NT2/D1 (cell line): ENCODE results near the gene RAB1A.
"Not testable (repeated sequence)": the region's sequence is repeated elsewhere in the genome, so short reads cannot be mapped to it uniquely, and the experiment has no call there.

Experiments used
- DNase-seq: peaks from one replicate; pipeline ENCODE4 v3.0.0-alpha.2; 2011; ENCODE audit warnings: low read depth, low spot score
- H3K27me3 ChIP-seq: 2 replicates; pipeline ENCODE4 v1.6.0; 2011; ENCODE audit warnings: mild to moderate bottlenecking; ENCODE audit not compliant: insufficient read length, insufficient read depth
- H3K36me3 ChIP-seq: 2 replicates; pipeline ENCODE4 v1.6.1; 2011; ENCODE audit warnings: mild to moderate bottlenecking, low read length, mixed read lengths; ENCODE audit not compliant: insufficient read depth, insufficient read length
- H3K4me1 ChIP-seq: 2 replicates; pipeline ENCODE4 v1.5.1; 2011; ENCODE audit not compliant: insufficient read depth, insufficient read length
- H3K4me3 ChIP-seq: 2 replicates; pipeline ENCODE4 v1.5.1; 2011; ENCODE audit warnings: low read depth; ENCODE audit not compliant: insufficient read length
- H3K9ac ChIP-seq: 2 replicates; pipeline ENCODE4 v1.6.0; 2011; ENCODE audit warnings: low read depth; ENCODE audit not compliant: insufficient read length
- H3K9me3 ChIP-seq: 2 replicates; pipeline ENCODE4 v1.5.1; 2011; ENCODE audit warnings: mild to moderate bottlenecking, low read length; ENCODE audit not compliant: insufficient read depth
- SUZ12 ChIP-seq: IDR thresholded peaks from 2 replicates; pipeline ENCODE4 v1.6.1; 2011; ENCODE audit not compliant: insufficient read length, insufficient read depth; ENCODE audit errors: extremely low read depth
- YY1 ChIP-seq: IDR thresholded peaks from 2 replicates; pipeline ENCODE4 v1.6.1; 2011; ENCODE audit not compliant: insufficient read length, insufficient read depth
- ZNF274 ChIP-seq: IDR thresholded peaks from 2 replicates; pipeline ENCODE4 v1.6.1; 2011; ENCODE audit warnings: mild to moderate bottlenecking, low read depth, low read length

Gene RAB1A

GRCh38 chr2:65133626-65134025 is 3.7 kb upstream of the RAB1A start:
- TF ChIP-seq SUZ12 (no peak), YY1 (no peak), ZNF274 (no peak)
- no peak for DNase-seq
- Histone ChIP-seq H3K27me3 (no peaks in the 10 kb centered on the region), H3K36me3 (peaks cover 4% of the 10 kb centered on the region), H3K9me3 (no peaks in the 10 kb centered on the region), H3K9ac (no peak overlapping the region), H3K4me3 (no peak overlapping the region), H3K4me1 (no peaks in the 10 kb centered on the region)

- H3K36me3 ChIP-seq, H3K9ac ChIP-seq, H3K4me3 ChIP-seq, H3K4me1 ChIP-seq, H3K9me3 ChIP-seq, DNase-seq, H3K27me3 ChIP-seq: not testable (repeated sequence)
Measured at GRCh38 chr2:65132930-65133329, 3.0 kb upstream of the RAB1A start.

GRCh38 chr2:65130664-65131175 is 814 bp upstream of the RAB1A start:
- H3K9me3 ChIP-seq = no peaks in the 10 kb centered on the region
- H3K9ac ChIP-seq = peak overlapping the region; percentile 77
- no peaks in the 10 kb centered on the region for H3K27me3 ChIP-seq
- peaks cover 9% of the 10 kb centered on the region for H3K36me3 ChIP-seq
- H3K4me3 ChIP-seq = peak overlapping the region; percentile 62
- no peak for TF ChIP-seq YY1
- DNase-seq = peak; percentile 18
- H3K4me1 ChIP-seq = no peaks in the 10 kb centered on the region

- DNase-seq = no peak
- TF ChIP-seq YY1 (no peak), SUZ12 (no peak), ZNF274 (no peak)
- no peaks in the 10 kb centered on the region for H3K4me1 ChIP-seq
Measured at GRCh38 chr2:65129286-65129825, 550 bp downstream of the RAB1A start.

GRCh38 chr2:65128297-65129190 is 1.4 kb downstream of the RAB1A start:
- DNase-seq = no peak
- Histone ChIP-seq H3K9ac (peak overlapping the region; percentile 87), H3K36me3 (peaks cover 9% of the 10 kb centered on the region), H3K9me3 (no peaks in the 10 kb centered on the region), H3K4me1 (no peaks in the 10 kb centered on the region), H3K27me3 (no peaks in the 10 kb centered on the region), H3K4me3 (peak overlapping the region; percentile 82)
- TF ChIP-seq YY1 (no peak), ZNF274 (no peak), SUZ12 (no peak)

More at GRCh38 chr2:65129286-65129825, 550 bp downstream of the RAB1A start:
- no peaks in the 10 kb centered on the region for H3K27me3 ChIP-seq
- H3K9ac ChIP-seq = peak overlapping the region; percentile 87
- peak overlapping the region; percentile 82 for H3K4me3 ChIP-seq
- peaks cover 9% of the 10 kb centered on the region for H3K36me3 ChIP-seq
- H3K9me3 ChIP-seq = no peaks in the 10 kb centered on the region

- DNase-seq, H3K4me3 ChIP-seq, H3K27me3 ChIP-seq, H3K9ac ChIP-seq, H3K9me3 ChIP-seq, H3K4me1 ChIP-seq: not testable (repeated sequence)
- H3K36me3 ChIP-seq = peaks cover 12% of the 10 kb centered on the region
Measured at GRCh38 chr2:65125457-65125856, 4.4 kb downstream of the RAB1A start.

GRCh38 chr2:65122313-65122712 is 7.6 kb downstream of the RAB1A start:
- H3K4me1 ChIP-seq = peaks cover 2% of the 10 kb centered on the region
- peaks cover 10% of the 10 kb centered on the region for H3K36me3 ChIP-seq
- H3K9me3 ChIP-seq = no peaks in the 10 kb centered on the region
- no peaks in the 10 kb centered on the region for H3K27me3 ChIP-seq
- TF ChIP-seq ZNF274 (no peak), SUZ12 (no peak), YY1 (no peak)
- H3K9ac ChIP-seq = no peak overlapping the region
- H3K4me3 ChIP-seq = no peak overlapping the region
- DNase-seq = no peak
